WTC11 (cell line): ENCODE measurements around the gene CORO2B. TPM values are rescaled to one million over a fixed set of nuclear protein-coding genes. Genes with fewer than 3 reads are reported as not detected.

Experiments used
- ATAC-seq: fragments of 200-7000 bp; cut with Tn5 transposase; 2 replicates; pipeline ENCODE4 v1.10.0; 2021; ENCODE audit warnings: mild to moderate bottlenecking, moderate library complexity
- CTCF ChIA-PET: fragments of 300-600 bp; sonication (Branson Sonifier 250); formaldehyde crosslinking; loops from one replicate; lab custom pipeline; 2021; ENCODE audit warnings: antibody characterized with exemption; lab: Charles Lee
- POLR2A ChIA-PET: fragments of 350-600 bp; sonication (Branson Sonifier 250); formaldehyde crosslinking; loops from one replicate; lab custom pipeline; 2021; ENCODE audit warnings: antibody characterized with exemption; lab: Charles Lee
- DNase-seq: peaks from one replicate; pipeline ENCODE4 v3.0.0; 2021; ENCODE audit warnings: low spot score
- H3K27ac Mint-ChIP-seq: 2 replicates; pipeline ENCODE4 v1.8.0; 2021; ENCODE audit warnings: mixed read lengths
- H3K27me3 Mint-ChIP-seq: 2 replicates; pipeline ENCODE4 v1.8.0; 2021; ENCODE audit warnings: low read depth, mild to moderate bottlenecking, moderate library complexity, mixed read lengths
- H3K36me3 Mint-ChIP-seq: 2 replicates; pipeline ENCODE4 v1.8.0; 2021; ENCODE audit warnings: mixed read lengths
- H3K4me1 Mint-ChIP-seq: 2 replicates; pipeline ENCODE4 v1.8.0; 2022; ENCODE audit warnings: mixed read lengths
- H3K4me3 Mint-ChIP-seq: 2 replicates; pipeline ENCODE4 v1.8.0; 2021; ENCODE audit warnings: mild to moderate bottlenecking, moderate library complexity, mixed read lengths
- H3K9me3 Mint-ChIP-seq: 2 replicates; pipeline ENCODE4 v1.8.0; 2021; ENCODE audit warnings: mixed read lengths
- CBFB ChIP-seq: sonication (generic); formaldehyde crosslinking; IDR thresholded peaks from 2 replicates; pipeline ENCODE4 v1.8.1; 2022; ENCODE audit warnings: mild to moderate bottlenecking, low read depth, missing genetic modification reagents
- CREB1 ChIP-seq: sonication (generic); formaldehyde crosslinking; IDR thresholded peaks from 2 replicates; pipeline ENCODE4 v1.8.0; 2023; ENCODE audit warnings: mild to moderate bottlenecking, missing genetic modification reagents
- E2F5 ChIP-seq: sonication (generic); formaldehyde crosslinking; IDR thresholded peaks from 2 replicates; pipeline ENCODE4 v1.8.1; 2022; ENCODE audit warnings: mild to moderate bottlenecking, moderate library complexity, missing genetic modification reagents
- ELF4 ChIP-seq: sonication (generic); formaldehyde crosslinking; IDR thresholded peaks from 2 replicates; pipeline ENCODE4 v1.8.1; 2022; ENCODE audit warnings: low read depth, mild to moderate bottlenecking, moderate library complexity, missing genetic modification reagents
- EMX1 ChIP-seq: fragments of 250-450 bp; sonication (Bioruptor Pico); IDR thresholded peaks from 2 replicates; pipeline ENCODE4 v1.8.0; 2021; ENCODE audit warnings: mild to moderate bottlenecking
- ESRRA ChIP-seq: sonication (generic); formaldehyde crosslinking; IDR thresholded peaks from 2 replicates; pipeline ENCODE4 v1.8.1; 2022; ENCODE audit warnings: mild to moderate bottlenecking, missing genetic modification reagents, borderline replicate concordance
- HMGA2 ChIP-seq: fragments of 250-450 bp; sonication (Bioruptor Pico); IDR thresholded peaks from 2 replicates; pipeline ENCODE4 v1.4.0; 2021; ENCODE audit warnings: mild to moderate bottlenecking, moderate library complexity
- IRF2 ChIP-seq: sonication (generic); formaldehyde crosslinking; IDR thresholded peaks from 2 replicates; pipeline ENCODE4 v1.8.0; 2022; ENCODE audit warnings: low read depth, missing genetic modification reagents, borderline replicate concordance
- JUN ChIP-seq: sonication (generic); formaldehyde crosslinking; IDR thresholded peaks from 2 replicates; pipeline ENCODE4 v1.8.0; 2023; ENCODE audit warnings: mild to moderate bottlenecking, missing genetic modification reagents
- MXD4 ChIP-seq: fragments of 250-450 bp; sonication (Bioruptor Pico); IDR thresholded peaks from 2 replicates; pipeline ENCODE4 v1.8.0; 2021; ENCODE audit warnings: mild to moderate bottlenecking, moderate library complexity, borderline replicate concordance
- MYBL2 ChIP-seq: sonication (generic); formaldehyde crosslinking; IDR thresholded peaks from 2 replicates; pipeline ENCODE4 v1.8.1; 2023; ENCODE audit warnings: mild to moderate bottlenecking, moderate library complexity, missing genetic modification reagents
- NFATC4 ChIP-seq: fragments of 250-450 bp; sonication (Bioruptor Pico); IDR thresholded peaks from 2 replicates; pipeline ENCODE4 v1.9.0; 2021; ENCODE audit warnings: mild to moderate bottlenecking
- NFE2L1 ChIP-seq: sonication (generic); formaldehyde crosslinking; IDR thresholded peaks from 2 replicates; pipeline ENCODE4 v1.8.1; 2023; ENCODE audit warnings: missing genetic modification reagents
- NFYB ChIP-seq: sonication (generic); formaldehyde crosslinking; conservative IDR thresholded peaks from 2 replicates; pipeline ENCODE4 v1.8.0; 2022; ENCODE audit warnings: low read depth, missing genetic modification reagents
- TCF7 ChIP-seq: sonication (generic); formaldehyde crosslinking; IDR thresholded peaks from 2 replicates; pipeline ENCODE4 v1.8.0; 2022; ENCODE audit warnings: mild to moderate bottlenecking, low read depth, missing genetic modification reagents, moderate library complexity
- TEAD1 ChIP-seq: sonication (generic); formaldehyde crosslinking; IDR thresholded peaks from 2 replicates; pipeline ENCODE4 v1.8.0; 2022; ENCODE audit warnings: mild to moderate bottlenecking, missing genetic modification reagents
- USF2 ChIP-seq: sonication (generic); formaldehyde crosslinking; IDR thresholded peaks from 2 replicates; pipeline ENCODE4 v1.8.1; 2023; ENCODE audit warnings: mild to moderate bottlenecking, missing genetic modification reagents, moderate library complexity
- ZMAT4 ChIP-seq: fragments of 250-450 bp; sonication (Bioruptor Pico); IDR thresholded peaks from 2 replicates; pipeline ENCODE4 v1.9.0; 2021; ENCODE audit warnings: mild to moderate bottlenecking
- ZNF138 ChIP-seq: sonication (generic); formaldehyde crosslinking; conservative IDR thresholded peaks from 2 replicates; pipeline ENCODE4 v1.8.1; 2022; ENCODE audit warnings: mild to moderate bottlenecking, moderate library complexity, missing genetic modification reagents
- ZNF416 ChIP-seq: fragments of 250-450 bp; sonication (Bioruptor Pico); IDR thresholded peaks from 2 replicates; pipeline ENCODE4 v1.9.0; 2021; ENCODE audit warnings: mild to moderate bottlenecking, inconsistent platforms
- ZNF423 ChIP-seq: fragments of 250-450 bp; sonication (Bioruptor Pico); IDR thresholded peaks from 2 replicates; pipeline ENCODE4 v2.1.2; 2022; ENCODE audit warnings: mild to moderate bottlenecking, moderate library complexity
- ZNF532 ChIP-seq: fragments of 250-450 bp; sonication (Bioruptor Pico); IDR thresholded peaks from 2 replicates; pipeline ENCODE4 v1.9.0; 2021; ENCODE audit warnings: mild to moderate bottlenecking, borderline replicate concordance
- ZSCAN18 ChIP-seq: fragments of 250-450 bp; sonication (Bioruptor Pico); IDR thresholded peaks from 2 replicates; pipeline ENCODE4 v2.1.2; 2022; ENCODE audit warnings: mild to moderate bottlenecking, moderate library complexity
- total RNA-seq: library from RNA; stranded (reverse); gene quantifications from 3 replicates; pipeline ENCODE4 v1.2.3, GENCODE V29; 2021

CORO2B gene
- total RNA-seq, 1 experiment from 2014 or later = 4.9 TPM

- TF ChIP-seq USF2 (CRISPR knock-in tag) = no peak
- no peak for TF ChIP-seq ELF4
- TF ChIP-seq CBFB (CRISPR knock-in tag) = no peak
- TF ChIP-seq IRF2 (CRISPR knock-in tag) = no peak
- TF ChIP-seq MXD4 (CRISPR knock-in tag) = no peak
- no peak for TF ChIP-seq NFATC4 (CRISPR knock-in tag)
- TF ChIP-seq NFE2L1 (CRISPR knock-in tag) = no peak
- no peak for TF ChIP-seq MYBL2 (CRISPR knock-in tag)
- no peak for TF ChIP-seq CREB1 (CRISPR knock-in tag)
- TF ChIP-seq ZMAT4 = no peak
These were observed 151.7 kb downstream of the CORO2B start (continued) for GRCh38 chr15:68730471-68730919.

GRCh38 chr15:68730976-68731897 is 152.4 kb downstream of the CORO2B start:
- Mint-ChIP-seq H3K4me1 (peaks cover 11% of the 10 kb centered on the region), H3K4me3 (no peak overlapping the region), H3K36me3 (no peaks in the 10 kb centered on the region), H3K9me3 (0 out of 2 replicates have a peak, but pooled peaks cover 4% of the 10 kb centered on the region), H3K27ac (no peak overlapping the region), H3K27me3 (peaks cover 3% of the 10 kb centered on the region; the same call in 1 of the 2 replicates)
- ChIA-PET CTCF (interaction anchor here (0.6 to 2.5 kb wide), 7 partner anchors 31 to 410 kb away, joined by 3 to 37 read pairs (median 4); no protein-coding TSS in a partner anchor), POLR2A (interaction anchor here (0.8 kb wide), 1 partner anchor 10 kb away, joined by 3 read pairs; no protein-coding TSS in a partner anchor)
- DNase-seq (no peak), ATAC-seq (no peak)
- TF ChIP-seq E2F5 (CRISPR knock-in tag) = no peak
- TF ChIP-seq CBFB (CRISPR knock-in tag) = no peak
- TF ChIP-seq NFYB (CRISPR knock-in tag) = no peak
- no peak for TF ChIP-seq ZNF532 (CRISPR knock-in tag)
- TF ChIP-seq TEAD1 = no peak
- TF ChIP-seq ZMAT4 = no peak
- no peak for TF ChIP-seq USF2 (CRISPR knock-in tag)
- TF ChIP-seq JUN = no peak
- no peak for TF ChIP-seq TCF7 (CRISPR knock-in tag)
- TF ChIP-seq ZSCAN18 = no peak
- TF ChIP-seq ZNF423 (CRISPR knock-in tag) = no peak
- no peak for TF ChIP-seq MYBL2 (CRISPR knock-in tag)
- TF ChIP-seq ZNF138 (CRISPR knock-in tag) = no peak
- TF ChIP-seq HMGA2 (CRISPR knock-in tag) = no peak
- TF ChIP-seq EMX1 (CRISPR knock-in tag) = no peak
- TF ChIP-seq ESRRA = no peak
- TF ChIP-seq ZNF416 (CRISPR knock-in tag) = no peak
